Activated CD8-positive, alpha-beta memory T cell treated with anti-CD3 and anti-CD28 coated beads for 48 hours (primary cell): ENCODE data around the gene BANP.
"Not testable (repeated sequence)": the region's sequence is repeated elsewhere in the genome, so short reads cannot be mapped to it uniquely, and the experiment has no call there.

Experiments
- DNase-seq, 3 experiments: peaks; one replicate each; pipeline ENCODE4 v3.0.0-alpha.2; 2020; ENCODE audit warnings: low read depth in 2 of 3, low spot score in 2 of 3

BANP gene

GRCh38 chr16:88064011-88064888 lies 113.0 kb downstream of the BANP start:
- DNase-seq = no peak

- DNase-seq = no peak
Measured at GRCh38 chr16:88064889-88065746, 113.9 kb downstream of the BANP start.

- DNase-seq = no peak
Measured at GRCh38 chr16:88065747-88066142, 114.5 kb downstream of the BANP start.

- DNase-seq = no peak
Measured at GRCh38 chr16:88066234-88066633, 115.0 kb downstream of the BANP start.

GRCh38 chr16:88066680-88067529 lies 115.7 kb downstream of the BANP start:
- no peak for DNase-seq

GRCh38 chr16:88067530-88068411 lies 116.5 kb downstream of the BANP start:
- DNase-seq = no peak

GRCh38 chr16:88068476-88069396 lies 117.5 kb downstream of the BANP start:
- DNase-seq = no peak

GRCh38 chr16:88069397-88070168 lies 118.3 kb downstream of the BANP start:
- no peak for DNase-seq

GRCh38 chr16:88070341-88070740 lies 119.1 kb downstream of the BANP start:
- DNase-seq = no peak

GRCh38 chr16:88070989-88071625 lies 119.9 kb downstream of the BANP start:
- DNase-seq = no peak

GRCh38 chr16:88071908-88072307 lies 120.7 kb downstream of the BANP start:
- DNase-seq = no peak

GRCh38 chr16:88072571-88073001 lies 121.4 kb downstream of the BANP start:
- DNase-seq = no peak

- no peak for DNase-seq
Measured at GRCh38 chr16:88073201-88073721, 122.0 kb downstream of the BANP start.

GRCh38 chr16:88074041-88074440 lies 122.8 kb downstream of the BANP start:
- no peak for DNase-seq

- no peak for DNase-seq
Measured at GRCh38 chr16:88076211-88076931, 125.1 kb downstream of the BANP start.

- not testable (repeated sequence) for DNase-seq
Measured at GRCh38 chr16:88076932-88077320, 125.7 kb downstream of the BANP start.
